ENCODE results near the gene ATP11A.
"Not testable (repeated sequence)": the region's sequence is repeated elsewhere in the genome, so short reads cannot be mapped to it uniquely, and the experiment has no call there.

Gene ATP11A

GRCh38 chr13:112880221-112880641 lies 190.4 kb downstream of the ATP11A start:
- no peak for DNase-seq (ENCODE audit: low read depth in 2 of 2)

GRCh38 chr13:112880976-112881540 lies 191.2 kb downstream of the ATP11A start:
- DNase-seq (ENCODE audit: low read depth in 2 of 2): no peak

GRCh38 chr13:112881656-112882554 lies 192.1 kb downstream of the ATP11A start:
- DNase-seq (ENCODE audit: low read depth in 2 of 2): no peak

- DNase-seq (ENCODE audit: low read depth in 2 of 2): no peak
Measured at GRCh38 chr13:112882555-112883024, 192.8 kb downstream of the ATP11A start.

GRCh38 chr13:112883241-112883945 lies 193.6 kb downstream of the ATP11A start:
- no peak for DNase-seq (ENCODE audit: low read depth in 2 of 2)

GRCh38 chr13:112884700-112885099 lies 194.9 kb downstream of the ATP11A start:
- not testable (repeated sequence) for DNase-seq (ENCODE audit: low read depth in 2 of 2)

- no peak for DNase-seq (ENCODE audit: low read depth in 2 of 2)
Measured at GRCh38 chr13:112885242-112885781, 195.5 kb downstream of the ATP11A start.

GRCh38 chr13:112885782-112886268 lies 196.0 kb downstream of the ATP11A start:
- DNase-seq (ENCODE audit: low read depth in 2 of 2): no peak

- DNase-seq (ENCODE audit: low read depth in 2 of 2): no peak
Measured at GRCh38 chr13:112887151-112887550, 197.3 kb downstream of the ATP11A start.

- DNase-seq (ENCODE audit: low read depth in 2 of 2): no peak
Measured at GRCh38 chr13:112887557-112887991, 197.7 kb downstream of the ATP11A start.

GRCh38 chr13:112888238-112889111 lies 198.6 kb downstream of the ATP11A start:
- DNase-seq (ENCODE audit: low read depth in 2 of 2): no peak

GRCh38 chr13:112889351-112890290 lies 199.8 kb downstream of the ATP11A start:
- DNase-seq (ENCODE audit: low read depth in 2 of 2): no peak

- no peak for DNase-seq (ENCODE audit: low read depth in 2 of 2)
Measured at GRCh38 chr13:112890316-112891145, 200.7 kb downstream of the ATP11A start.

- DNase-seq (ENCODE audit: low read depth in 2 of 2): no peak
Measured at GRCh38 chr13:112891477-112892401, 201.9 kb downstream of the ATP11A start.

- no peak for DNase-seq (ENCODE audit: low read depth in 2 of 2)
Measured at GRCh38 chr13:112892426-112893206, 202.8 kb downstream of the ATP11A start.

GRCh38 chr13:112893207-112893569 lies 203.3 kb downstream of the ATP11A start:
- DNase-seq (ENCODE audit: low read depth in 2 of 2): no peak

Data from stimulated activated CD8-positive, alpha-beta memory T cell treated with anti-CD3 and anti-CD28 coated beads, Interleukin-2, amount 100 ng/mL, for 48 hours (primary cell).